NCI-H82 treated with DMSO at 0.1 percent for 48 hours (cell line): ENCODE results near the gene TENT5D.
"Not testable (repeated sequence)": the region's sequence is repeated elsewhere in the genome, so short reads cannot be mapped to it uniquely, and the experiment has no call there.

Source experiments
- DNase-seq: peaks from one replicate; lab custom pipeline; 2025; ENCODE audit not compliant: unreplicated experiment; lab: John Stamatoyannopoulos, UW

TENT5D gene

GRCh38 chrX:80420147-80420546 is at the start of gene TENT5D:
TSS of gene TENT5D (plus strand) at chrX:80420447. CDS start at chrX:80442540, 22,093 bp downstream.
- no peak for DNase-seq

- DNase-seq, result not testable (repeated sequence)
Observed at GRCh38 chrX:80385651-80386050, 34.6 kb upstream of the TENT5D start.

- no peak for DNase-seq
Observed at GRCh38 chrX:80388206-80388605, 32.0 kb upstream of the TENT5D start.

GRCh38 chrX:80412042-80412441 is 8.2 kb upstream of the TENT5D start:
- no peak for DNase-seq

GRCh38 chrX:80423000-80423399 is 2.8 kb downstream of the TENT5D start:
- DNase-seq, result no peak

- DNase-seq, result no peak
Observed at GRCh38 chrX:80423744-80424143, 3.5 kb downstream of the TENT5D start.

- DNase-seq, result no peak
Observed at GRCh38 chrX:80430826-80431504, 10.7 kb downstream of the TENT5D start.

- no peak for DNase-seq
Observed at GRCh38 chrX:80431505-80431832, 11.2 kb downstream of the TENT5D start.

GRCh38 chrX:80432441-80432840 is 12.2 kb downstream of the TENT5D start:
- DNase-seq, result no peak

- no peak for DNase-seq
Observed at GRCh38 chrX:80432863-80433262, 12.6 kb downstream of the TENT5D start.

- not testable (repeated sequence) for DNase-seq
Observed at GRCh38 chrX:80468166-80468565, 47.9 kb downstream of the TENT5D start.

- no peak for DNase-seq
Observed at GRCh38 chrX:80471582-80471981, 51.3 kb downstream of the TENT5D start.

- DNase-seq, result no peak
Observed at GRCh38 chrX:80485543-80485942, 65.3 kb downstream of the TENT5D start.

- DNase-seq, result no peak
Observed at GRCh38 chrX:80486299-80486698, 66.1 kb downstream of the TENT5D start.

GRCh38 chrX:80489166-80489565 is 68.9 kb downstream of the TENT5D start:
- DNase-seq, result no peak
